IMR-90 (cell line): ENCODE measurements around the gene RPL26.

Experiments
- CHD1 ChIP-seq: IDR thresholded peaks from 2 replicates; pipeline ENCODE4 v1.6.1; 2012; ENCODE audit warnings: low read depth, low read length, improper control_type of control experiment
- CTCF ChIP-seq: conservative IDR thresholded peaks from 2 replicates; pipeline ENCODE4 v1.5.1; 2012; ENCODE audit warnings: mild to moderate bottlenecking, low read depth, low read length, improper control_type of control experiment
- POLR2A ChIP-seq: IDR thresholded peaks from 2 replicates; pipeline ENCODE4 v1.6.1; 2012; ENCODE audit warnings: mild to moderate bottlenecking, low read depth, low read length
- RAD21 ChIP-seq: IDR thresholded peaks from 2 replicates; pipeline ENCODE4 v1.6.1; 2012; ENCODE audit warnings: low read length, improper control_type of control experiment
- RCOR1 ChIP-seq: IDR thresholded peaks from 2 replicates; pipeline ENCODE4 v1.6.1; 2012; ENCODE audit warnings: mild to moderate bottlenecking, low read length, improper control_type of control experiment; ENCODE audit not compliant: insufficient replicate concordance

- TF ChIP-seq CTCF (no peak), POLR2A (no peak), RCOR1 (no peak), CHD1 (no peak), RAD21 (no peak)
Observed at GRCh38 chr17:8393470-8394231, 10.7 kb upstream of the RPL26 start.
